ENCODE measurements around the gene STAT4.

STAT4 gene

DNA sequence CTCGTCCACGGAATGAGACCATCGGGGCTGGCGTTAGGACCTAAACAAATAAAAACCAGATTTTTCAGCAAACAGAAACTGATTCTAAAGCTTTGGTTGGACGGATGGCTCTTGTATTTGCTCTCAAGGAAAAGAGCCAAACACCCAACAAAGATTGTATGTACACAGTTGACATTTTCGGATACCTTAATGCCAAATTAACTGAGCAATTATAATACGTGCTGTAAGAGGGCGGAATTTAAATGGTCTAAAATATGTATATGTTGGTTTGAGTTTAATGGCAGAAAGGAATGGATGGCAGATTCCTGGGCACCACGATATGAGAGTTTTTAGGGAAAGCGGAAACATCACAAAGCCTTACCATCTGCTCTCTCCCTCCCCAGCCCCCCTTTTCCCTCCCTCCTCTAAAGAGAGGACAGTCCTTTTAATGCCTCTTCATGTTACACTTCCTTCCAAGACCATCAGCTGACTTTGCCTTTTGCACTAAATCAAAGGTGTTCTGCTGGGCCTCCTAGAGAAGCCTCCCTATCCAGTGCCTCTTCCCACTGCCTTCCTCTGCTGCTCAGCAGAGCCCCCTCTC, 170.1 kb downstream of the STAT4 start:
- peaks cover 27 to 52% (median 42%) of the 10 kb centered on the region in 10 experiments for H3K4me1 ChIP-seq
- TF ChIP-seq Cebpa-rat (IDR thresholded peaks at IDR 0.05), result no peak
- H3K4me3 ChIP-seq, result peak overlapping the region in 6 of 10 experiments; percentile 30 to 49 (median 42); a peak in 8 of 20 replicates
- peaks cover 75 to 100% (median 90%) of the 10 kb centered on the region in 11 experiments for H3K36me3 ChIP-seq
- H3K4me2 ChIP-seq, result peak overlapping the region; percentile 62 to 93 (median 83)
- H3K27me3 ChIP-seq, result no peaks in the 10 kb centered on the region
- peaks cover 0 to 25% (median 13%) of the 10 kb centered on the region in 11 experiments; a peak in 20 of 22 replicates for H3K9me3 ChIP-seq (replicated peaks in 1 of 11)
- H3K27ac ChIP-seq, result peak overlapping the region; percentile 2 to 91 (median 84); a peak in 20 of 22 replicates
- peaks cover 0 to 14% (median 0%) of the 10 kb centered on the region in 11 experiments; a peak in 2 of 22 replicates for H4K20me1 ChIP-seq
- H3K9ac ChIP-seq, result peak overlapping the region in 10 of 11 experiments; percentile 33 to 81 (median 74); a peak in 18 of 22 replicates

- Histone ChIP-seq H3K9ac (peak overlapping the region in 10 of 11 experiments; percentile 33 to 81 (median 74); a peak in 18 of 22 replicates), H3K27me3 (no peaks in the 10 kb centered on the region), H3K4me1 (peaks cover 27 to 52% (median 42%) of the 10 kb centered on the region in 10 experiments), H3K27ac (peak overlapping the region; percentile 2 to 91 (median 84); a peak in 20 of 22 replicates), H3K4me3 (peak overlapping the region in 7 of 10 experiments; percentile 30 to 49 (median 42); a peak in 13 of 20 replicates), H4K20me1 (peaks cover 0 to 14% (median 0%) of the 10 kb centered on the region in 11 experiments; a peak in 2 of 22 replicates), H3K4me2 (peak overlapping the region; percentile 62 to 93 (median 83)), H3K36me3 (peaks cover 75 to 100% (median 90%) of the 10 kb centered on the region in 11 experiments), H3K9me3 (replicated peaks in 1 of 11) (peaks cover 0 to 25% (median 13%) of the 10 kb centered on the region in 11 experiments; a peak in 20 of 22 replicates)
- no peak for TF ChIP-seq Cebpa-rat (IDR thresholded peaks at IDR 0.05)
These were observed 170.7 kb downstream of the STAT4 start for GRCh38 chr2:190979906-190980629.
